ENCODE data around the gene SRSF11. TPM values are rescaled to one million over a fixed set of nuclear protein-coding genes. Genes with fewer than 3 reads are reported as not detected.

The SRSF11 gene
- total and polyA plus RNA-seq, 2 of the 4 experiments (the other 2 are of a cell fraction): 94.5 to 149 TPM

DNA sequence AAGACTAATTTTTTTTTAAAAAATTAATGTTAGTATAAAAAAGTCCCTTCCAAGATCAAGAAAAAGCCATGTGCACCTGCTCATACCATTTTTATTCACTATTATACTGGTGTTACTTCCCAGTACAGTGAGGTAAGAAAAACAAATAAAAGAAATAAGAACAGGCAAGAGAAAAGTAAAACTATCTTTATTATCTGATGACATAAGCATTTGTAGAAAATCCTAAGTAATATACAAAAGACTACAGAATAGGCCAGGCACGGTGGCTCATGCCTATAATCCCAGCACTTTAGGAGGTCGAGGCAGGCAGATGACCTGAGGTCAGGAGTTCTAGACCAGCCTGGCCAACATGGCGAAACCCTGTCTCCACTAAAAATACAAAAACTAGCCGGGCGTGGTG is 65.3 kb downstream of the SRSF11 start:
- dilution Hi-C loops (cut with HindIII; ENCODE audit: low sequenced_read_pairs, unreplicated experiment): no loop called here
- no peak overlapping the region for H4K91ac ChIP-seq (ENCODE audit: insufficient read depth, low read depth, low read length)
- no peak overlapping the region for H3K9ac ChIP-seq (ENCODE audit: low read depth, low read length)
- H3K27me3 ChIP-seq (ENCODE audit: control insufficient read depth, insufficient read depth, low read length): no peaks in the 10 kb centered on the region
- TF ChIP-seq MXI1 (IDR thresholded peaks at IDR 0.05; ENCODE audit: borderline replicate concordance, low read depth, low read length) (no peak), MAFK (IDR thresholded peaks at IDR 0.05; ENCODE audit: low read depth, low read length) (peak; percentile 47; the same call in 1 of the 2 replicates)
- WGBS, 2 experiments (ENCODE audit: extremely low coverage in 2 of 2, insufficient read length in 1 of 2): no CpG with 5 or more reads among the region's 5 CpGs
- no peak overlapping the region for H4K5ac ChIP-seq (ENCODE audit: low read depth, low read length)
- no peak overlapping the region for H3K4ac ChIP-seq (ENCODE audit: low read depth, low read length)
- H3K36me3 ChIP-seq (ENCODE audit: control insufficient read depth, insufficient read depth, low read length): peaks cover 9% of the 10 kb centered on the region
- no peak overlapping the region for H3K14ac ChIP-seq (replicated peaks; ENCODE audit: low read depth, low read length)
- in situ Hi-C loops (cut with MboI; ENCODE audit: low sequenced_read_pairs): no loop called here
- peaks cover 6 to 7% of the 10 kb centered on the region in 2 experiments; a peak in 3 of 4 replicates for H3K79me1 ChIP-seq (ENCODE audit: low read depth in 1 of 2, low read length in 2 of 2)
- no peaks in the 10 kb centered on the region for H3K9me3 ChIP-seq (ENCODE audit: control insufficient read depth, insufficient read depth, low read length)
- no peak overlapping the region for H2AK9ac ChIP-seq (replicated peaks; ENCODE audit: low read depth, low read length, poor library complexity)
- no peak for DNase-seq
- POLR2A ChIA-PET (ENCODE audit: unreplicated experiment): no interaction called here
- H3K9me1 ChIP-seq (ENCODE audit: insufficient read depth, low read length): peaks cover 3% of the 10 kb centered on the region; the same call in 1 of the 2 replicates
- H2BK120ac ChIP-seq (ENCODE audit: low read depth, low read length): no peak overlapping the region
- no peak overlapping the region for H3K56ac ChIP-seq (ENCODE audit: extremely low read depth, insufficient read depth, low read length)
- H3K18ac ChIP-seq (ENCODE audit: low read depth, low read length): no peak overlapping the region
- H2AFZ ChIP-seq (replicated peaks; ENCODE audit: low read length, poor library complexity): no peak overlapping the region
- no peak overlapping the region for H2BK20ac ChIP-seq (ENCODE audit: low read depth, low read length)
- no peak overlapping the region for H2BK5ac ChIP-seq (ENCODE audit: low read depth, low read length, poor library complexity, severe bottlenecking)
- CTCF ChIA-PET: no interaction called here
- H2AK5ac ChIP-seq (ENCODE audit: low read depth, low read length): no peak overlapping the region
- no peak overlapping the region for H2BK15ac ChIP-seq (ENCODE audit: low read depth, low read length)
- no peak overlapping the region for H3K23ac ChIP-seq (ENCODE audit: low read depth, low read length)
- no peak for ATAC-seq (ENCODE audit: low read depth)
- no TSS peak for BruUV-seq (replicated peaks)
- no peak overlapping the region for H3K4me2 ChIP-seq (ENCODE audit: low read depth, low read length)
- H4K8ac ChIP-seq (ENCODE audit: low read depth in 2 of 2, low read length in 2 of 2): no peak overlapping the region
- intact Hi-C loops (cut with micrococcal nuclease): no loop called here
- H3K4me3 ChIP-seq (ENCODE audit: insufficient read depth, low read depth, low read length): no peak overlapping the region
- H3K27ac ChIP-seq (ENCODE audit: insufficient read depth, low read length): no peak overlapping the region
- no peaks in the 10 kb centered on the region for H4K20me1 ChIP-seq (ENCODE audit: insufficient read depth, low read length)
- H3K4me1 ChIP-seq (ENCODE audit: control insufficient read depth, insufficient read depth, low read length): peaks cover 2% of the 10 kb centered on the region; the same call in 1 of the 2 replicates
